ENCODE measurements around the gene P2RY4. TPM values are rescaled to one million over a fixed set of nuclear protein-coding genes. Genes with fewer than 3 reads are reported as not detected.

Gene P2RY4
- total and polyA plus RNA-seq, 2 of the 13 experiments (the other 11 are each of a cell fraction or from before 2014, with no cell fraction given): 0.07 to 0.49 TPM

DNA sequence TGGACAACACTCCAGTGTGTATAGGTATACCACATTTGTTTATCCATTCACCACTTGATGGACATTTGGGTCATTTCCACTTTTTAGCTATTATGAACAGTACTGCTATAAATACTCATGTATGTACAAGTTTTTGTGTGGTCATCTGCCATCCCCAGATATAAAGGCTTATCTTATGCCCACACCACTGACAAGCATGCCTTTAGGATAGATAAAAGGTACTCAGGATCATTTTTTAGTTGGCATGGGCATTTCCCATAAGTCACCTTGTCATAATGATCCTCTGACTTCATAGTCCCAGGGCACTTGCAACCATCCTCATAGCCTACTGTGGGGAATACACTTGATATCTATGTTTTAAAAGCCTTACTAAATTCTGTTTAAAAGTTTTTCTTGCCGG lies 19.3 kb downstream of the P2RY4 start:
- no TSS peak for BruUV-seq (replicated peaks)
- Histone ChIP-seq H2AFZ (ENCODE audit: low read length) (no peak overlapping the region), H3K4me3 (replicated peaks in 1 of 3; ENCODE audit: insufficient read depth in 1 of 3, low read depth in 2 of 3, low read length in 3 of 3) (no peak overlapping the region), H3K9me3 (ENCODE audit: low read length) (no peaks in the 10 kb centered on the region), H3K79me2 (ENCODE audit: insufficient read depth, low read length) (no peaks in the 10 kb centered on the region), H3K4me1 (ENCODE audit: insufficient read depth, low read length) (no peaks in the 10 kb centered on the region), H3K27ac (ENCODE audit: extremely low read length, insufficient read depth, low read length) (no peak overlapping the region), H3K4me2 (ENCODE audit: low read depth, low read length) (no peak overlapping the region), H4K20me1 (ENCODE audit: insufficient read depth, low read length) (no peaks in the 10 kb centered on the region), H3K9ac (ENCODE audit: insufficient read depth, low read depth, low read length) (no peak overlapping the region), H3K36me3 (replicated peaks in 1 of 2; ENCODE audit: control insufficient read depth in 1 of 2, insufficient read depth in 2 of 2, low read length in 2 of 2) (no peaks in the 10 kb centered on the region), H3K27me3 (ENCODE audit: control insufficient read depth in 1 of 2, insufficient read depth in 2 of 2, low read length in 2 of 2) (no peaks in the 10 kb centered on the region)
- DNase-seq (ENCODE audit: low spot score) (no peak), ATAC-seq (no peak), FAIRE-seq (no peak)
- in situ Hi-C loops (cut with HindIII; ENCODE audit: extremely low pct_ligation_motif_present, low pct_unique_long_range_greater_than_20kb) (no loop called here), intact Hi-C loops (cut with micrococcal nuclease; ENCODE audit: unreplicated experiment) (no loop called here)
- ChIA-PET CTCF (ENCODE audit: low intra/inter-chr PET ratio, low total read pairs) (no interaction called here), POLR2A (no interaction called here)
- TF ChIP-seq, protein P1, sequence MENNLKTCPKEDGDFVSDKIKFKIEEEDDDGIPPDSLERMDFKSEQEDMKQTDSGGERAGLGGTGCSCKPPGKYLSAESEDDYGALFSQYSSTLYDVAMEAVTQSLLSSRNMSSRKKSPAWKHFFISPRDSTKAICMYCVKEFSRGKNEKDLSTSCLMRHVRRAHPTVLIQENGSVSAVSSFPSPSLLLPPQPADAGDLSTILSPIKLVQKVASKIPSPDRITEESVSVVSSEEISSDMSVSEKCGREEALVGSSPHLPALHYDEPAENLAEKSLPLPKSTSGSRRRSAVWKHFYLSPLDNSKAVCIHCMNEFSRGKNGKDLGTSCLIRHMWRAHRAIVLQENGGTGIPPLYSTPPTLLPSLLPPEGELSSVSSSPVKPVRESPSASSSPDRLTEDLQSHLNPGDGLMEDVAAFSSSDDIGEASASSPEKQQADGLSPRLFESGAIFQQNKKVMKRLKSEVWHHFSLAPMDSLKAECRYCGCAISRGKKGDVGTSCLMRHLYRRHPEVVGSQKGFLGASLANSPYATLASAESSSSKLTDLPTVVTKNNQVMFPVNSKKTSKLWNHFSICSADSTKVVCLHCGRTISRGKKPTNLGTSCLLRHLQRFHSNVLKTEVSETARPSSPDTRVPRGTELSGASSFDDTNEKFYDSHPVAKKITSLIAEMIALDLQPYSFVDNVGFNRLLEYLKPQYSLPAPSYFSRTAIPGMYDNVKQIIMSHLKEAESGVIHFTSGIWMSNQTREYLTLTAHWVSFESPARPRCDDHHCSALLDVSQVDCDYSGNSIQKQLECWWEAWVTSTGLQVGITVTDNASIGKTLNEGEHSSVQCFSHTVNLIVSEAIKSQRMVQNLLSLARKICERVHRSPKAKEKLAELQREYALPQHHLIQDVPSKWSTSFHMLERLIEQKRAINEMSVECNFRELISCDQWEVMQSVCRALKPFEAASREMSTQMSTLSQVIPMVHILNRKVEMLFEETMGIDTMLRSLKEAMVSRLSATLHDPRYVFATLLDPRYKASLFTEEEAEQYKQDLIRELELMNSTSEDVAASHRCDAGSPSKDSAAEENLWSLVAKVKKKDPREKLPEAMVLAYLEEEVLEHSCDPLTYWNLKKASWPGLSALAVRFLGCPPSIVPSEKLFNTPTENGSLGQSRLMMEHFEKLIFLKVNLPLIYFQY (CRISPR knock-in tag; IDR thresholded peaks at IDR 0.05; ENCODE audit: borderline replicate concordance): no peak
- TF ChIP-seq EHMT2 (IDR thresholded peaks at IDR 0.05; ENCODE audit: borderline replicate concordance, low read depth, low read length): no peak
- WGBS (ENCODE audit: low lambda C conversion rate): 90% methylated on average over 1 of the region's 1 CpG

DNA sequence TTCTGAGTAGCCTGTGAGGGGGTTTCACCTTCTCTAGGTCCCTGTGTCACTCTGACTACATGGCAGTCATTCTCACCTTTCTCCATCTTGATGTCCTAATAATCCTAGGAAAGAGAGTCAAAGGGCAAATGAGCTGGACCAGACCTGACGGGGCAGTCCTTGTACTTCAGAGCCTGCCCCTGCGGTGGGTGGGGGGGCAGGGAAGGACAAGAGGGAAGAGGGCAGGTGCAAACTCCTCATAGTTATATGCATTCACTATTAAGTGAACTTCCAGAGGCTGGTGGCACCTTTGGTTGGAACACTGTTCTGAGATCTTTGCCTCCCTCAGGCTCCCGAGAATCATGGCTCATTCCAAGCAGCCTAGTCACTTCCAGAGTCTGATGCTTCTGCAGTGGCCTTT lies 25.6 kb downstream of the P2RY4 start, which contains the start of gene AWAT1:
AWAT1 (plus strand) TSS at position 301 of the 400 bp plus-strand sequence; CDS start at position 342, 41 bp downstream.
- Histone ChIP-seq H2AFZ (ENCODE audit: low read length) (no peak within 1 kb of the TSS), H3K9me3 (ENCODE audit: low read length) (no peaks in the 10 kb centered on the region), H3K27me3 (ENCODE audit: control insufficient read depth in 1 of 2, insufficient read depth in 2 of 2, low read length in 2 of 2) (no peaks in the 10 kb centered on the region; a peak in 1 of 5 replicates), H3K9ac (ENCODE audit: insufficient read depth, low read depth, low read length) (no peak within 1 kb of the TSS), H4K20me1 (ENCODE audit: insufficient read depth, low read length) (no peaks in the 10 kb centered on the region), H3K27ac (ENCODE audit: extremely low read length, insufficient read depth, low read length) (no peak within 1 kb of the TSS), H3K4me1 (ENCODE audit: insufficient read depth, low read length) (no peaks in the 10 kb centered on the region; the same call in 1 of the 2 replicates), H3K4me2 (ENCODE audit: low read depth, low read length) (no peak within 1 kb of the TSS), H3K4me3 (replicated peaks in 1 of 3; ENCODE audit: insufficient read depth in 1 of 3, low read depth in 2 of 3, low read length in 3 of 3) (no peak within 1 kb of the TSS), H3K79me2 (ENCODE audit: insufficient read depth, low read length) (no peaks in the 10 kb centered on the region), H3K36me3 (replicated peaks in 1 of 2; ENCODE audit: control insufficient read depth in 1 of 2, insufficient read depth in 2 of 2, low read length in 2 of 2) (no peaks in the 10 kb centered on the region)
- intact Hi-C loops (cut with micrococcal nuclease; ENCODE audit: unreplicated experiment): no loop called here
- ChIA-PET POLR2A (no interaction called here), CTCF (ENCODE audit: low intra/inter-chr PET ratio, low total read pairs) (no interaction called here)
- in situ Hi-C loops (cut with HindIII; ENCODE audit: extremely low pct_ligation_motif_present, low pct_unique_long_range_greater_than_20kb): no loop called here
- WGBS (ENCODE audit: low lambda C conversion rate): no CpG with 5 or more reads among the region's 3 CpGs
- DNase-seq (ENCODE audit: low spot score) (no peak), ATAC-seq (no peak), FAIRE-seq (no peak)
- no TSS peak for BruUV-seq (replicated peaks)
- TF ChIP-seq ARID2 (CRISPR knock-in tag; IDR thresholded peaks at IDR 0.05; ENCODE audit: borderline replicate concordance) (no peak), ZSCAN30 (CRISPR knock-in tag; IDR thresholded peaks at IDR 0.05) (no peak), ZNF792 (CRISPR knock-in tag; IDR thresholded peaks at IDR 0.05) (no peak), ZC3H13 (CRISPR knock-in tag; IDR thresholded peaks at IDR 0.05) (no peak), POGZ (CRISPR knock-in tag; IDR thresholded peaks at IDR 0.05) (no peak), ZNF17 (CRISPR knock-in tag; IDR thresholded peaks at IDR 0.05) (no peak), NR2F6 (IDR thresholded peaks at IDR 0.05) (no peak), NR2F6 (CRISPR knock-in tag; IDR thresholded peaks at IDR 0.05) (no peak)
- TF ChIP-seq, protein P2, sequence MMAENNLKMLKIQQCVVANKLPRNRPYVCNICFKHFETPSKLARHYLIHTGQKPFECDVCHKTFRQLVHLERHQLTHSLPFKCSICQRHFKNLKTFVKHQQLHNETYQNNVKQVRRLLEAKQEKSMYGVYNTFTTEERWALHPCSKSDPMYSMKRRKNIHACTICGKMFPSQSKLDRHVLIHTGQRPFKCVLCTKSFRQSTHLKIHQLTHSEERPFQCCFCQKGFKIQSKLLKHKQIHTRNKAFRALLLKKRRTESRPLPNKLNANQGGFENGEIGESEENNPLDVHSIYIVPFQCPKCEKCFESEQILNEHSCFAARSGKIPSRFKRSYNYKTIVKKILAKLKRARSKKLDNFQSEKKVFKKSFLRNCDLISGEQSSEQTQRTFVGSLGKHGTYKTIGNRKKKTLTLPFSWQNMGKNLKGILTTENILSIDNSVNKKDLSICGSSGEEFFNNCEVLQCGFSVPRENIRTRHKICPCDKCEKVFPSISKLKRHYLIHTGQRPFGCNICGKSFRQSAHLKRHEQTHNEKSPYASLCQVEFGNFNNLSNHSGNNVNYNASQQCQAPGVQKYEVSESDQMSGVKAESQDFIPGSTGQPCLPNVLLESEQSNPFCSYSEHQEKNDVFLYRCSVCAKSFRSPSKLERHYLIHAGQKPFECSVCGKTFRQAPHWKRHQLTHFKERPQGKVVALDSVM (CRISPR knock-in tag; IDR thresholded peaks at IDR 0.05): no peak
- TF ChIP-seq, protein P3, sequence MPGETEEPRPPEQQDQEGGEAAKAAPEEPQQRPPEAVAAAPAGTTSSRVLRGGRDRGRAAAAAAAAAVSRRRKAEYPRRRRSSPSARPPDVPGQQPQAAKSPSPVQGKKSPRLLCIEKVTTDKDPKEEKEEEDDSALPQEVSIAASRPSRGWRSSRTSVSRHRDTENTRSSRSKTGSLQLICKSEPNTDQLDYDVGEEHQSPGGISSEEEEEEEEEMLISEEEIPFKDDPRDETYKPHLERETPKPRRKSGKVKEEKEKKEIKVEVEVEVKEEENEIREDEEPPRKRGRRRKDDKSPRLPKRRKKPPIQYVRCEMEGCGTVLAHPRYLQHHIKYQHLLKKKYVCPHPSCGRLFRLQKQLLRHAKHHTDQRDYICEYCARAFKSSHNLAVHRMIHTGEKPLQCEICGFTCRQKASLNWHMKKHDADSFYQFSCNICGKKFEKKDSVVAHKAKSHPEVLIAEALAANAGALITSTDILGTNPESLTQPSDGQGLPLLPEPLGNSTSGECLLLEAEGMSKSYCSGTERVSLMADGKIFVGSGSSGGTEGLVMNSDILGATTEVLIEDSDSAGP (CRISPR knock-in tag; IDR thresholded peaks at IDR 0.05; ENCODE audit: borderline replicate concordance): no peak

Measured in HepG2 (cell line).